ENCODE measurements around the gene HDHD5.

Gene HDHD5

GRCh38 chr22:17091851-17092250 lies 67.2 kb downstream of the HDHD5 start:
- TF ChIP-seq CTCF (IDR thresholded peaks at IDR 0.05; ENCODE audit: low read depth, low read length): no peak
- TF ChIP-seq POLR2A (IDR thresholded peaks at IDR 0.05; ENCODE audit: extremely low read depth, insufficient read length): no peak
- TF ChIP-seq, protein P1, sequence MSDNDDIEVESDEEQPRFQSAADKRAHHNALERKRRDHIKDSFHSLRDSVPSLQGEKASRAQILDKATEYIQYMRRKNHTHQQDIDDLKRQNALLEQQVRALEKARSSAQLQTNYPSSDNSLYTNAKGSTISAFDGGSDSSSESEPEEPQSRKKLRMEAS (IDR thresholded peaks at IDR 0.05; ENCODE audit: low read depth, low read length): no peak
- no peak for TF ChIP-seq MYC (IDR thresholded peaks at IDR 0.05; ENCODE audit: low read depth, low read length)
- DNase-seq (ENCODE audit: low read depth): no peak
- peak overlapping the region; percentile 6 for H3K4me3 ChIP-seq (ENCODE audit: low read depth, low read length)

GRCh38 chr22:17090550-17090949 lies 68.5 kb downstream of the HDHD5 start:
- no peak for DNase-seq (ENCODE audit: low read depth)
- TF ChIP-seq, protein P1 (IDR thresholded peaks at IDR 0.05; ENCODE audit: low read depth, low read length): no peak
- TF ChIP-seq CTCF (IDR thresholded peaks at IDR 0.05; ENCODE audit: low read depth, low read length): no peak
- no peak for TF ChIP-seq POLR2A (IDR thresholded peaks at IDR 0.05; ENCODE audit: extremely low read depth, insufficient read length)
- no peak for TF ChIP-seq MYC (IDR thresholded peaks at IDR 0.05; ENCODE audit: low read depth, low read length)
- H3K4me3 ChIP-seq (ENCODE audit: low read depth, low read length): peak overlapping the region; percentile 28
